ENCODE data around the gene ACKR3.

Gene ACKR3

GRCh38 chr2:236610991-236611821 is 41.6 kb downstream of the ACKR3 start:
- peak; percentile 36 for DNase-seq (ENCODE audit: low spot score)

GRCh38 chr2:236612737-236613136 is 43.1 kb downstream of the ACKR3 start:
- DNase-seq (ENCODE audit: low spot score) = no peak

- no peak for DNase-seq (ENCODE audit: low spot score)
Measured at GRCh38 chr2:236613612-236614011, 44.0 kb downstream of the ACKR3 start.

- DNase-seq (ENCODE audit: low spot score) = no peak
Measured at GRCh38 chr2:236614551-236614950, 44.9 kb downstream of the ACKR3 start.

- DNase-seq (ENCODE audit: low spot score) = no peak
Measured at GRCh38 chr2:236616031-236616430, 46.4 kb downstream of the ACKR3 start.

GRCh38 chr2:236616624-236617023 is 47.0 kb downstream of the ACKR3 start:
- no peak for DNase-seq (ENCODE audit: low spot score)

- DNase-seq (ENCODE audit: low spot score) = no peak
Measured at GRCh38 chr2:236617221-236617737, 47.7 kb downstream of the ACKR3 start.

- no peak for DNase-seq (ENCODE audit: low spot score)
Measured at GRCh38 chr2:236617796-236618195, 48.2 kb downstream of the ACKR3 start.

- no peak for DNase-seq (ENCODE audit: low spot score)
Measured at GRCh38 chr2:236618370-236618769, 48.7 kb downstream of the ACKR3 start.

GRCh38 chr2:236619910-236620612 is 50.4 kb downstream of the ACKR3 start:
- no peak for DNase-seq (ENCODE audit: low spot score)

- no peak for DNase-seq (ENCODE audit: low spot score)
Measured at GRCh38 chr2:236621786-236622185, 52.2 kb downstream of the ACKR3 start.

- DNase-seq (ENCODE audit: low spot score) = no peak
Measured at GRCh38 chr2:236622201-236622600, 52.6 kb downstream of the ACKR3 start.

GRCh38 chr2:236622660-236623059 is 53.0 kb downstream of the ACKR3 start:
- DNase-seq (ENCODE audit: low spot score) = no peak

- DNase-seq (ENCODE audit: low spot score) = no peak
Measured at GRCh38 chr2:236623816-236624215, 54.2 kb downstream of the ACKR3 start.

- no peak for DNase-seq (ENCODE audit: low spot score)
Measured at GRCh38 chr2:236625156-236625690, 55.6 kb downstream of the ACKR3 start.

- DNase-seq (ENCODE audit: low spot score) = no peak
Measured at GRCh38 chr2:236626391-236627150, 56.9 kb downstream of the ACKR3 start.

- DNase-seq (ENCODE audit: low spot score) = no peak
Measured at GRCh38 chr2:236627193-236627592, 57.6 kb downstream of the ACKR3 start.

- no peak for DNase-seq (ENCODE audit: low spot score)
Measured at GRCh38 chr2:236627841-236628240, 58.2 kb downstream of the ACKR3 start.

- DNase-seq (ENCODE audit: low spot score) = no peak
Measured at GRCh38 chr2:236628256-236628901, 58.8 kb downstream of the ACKR3 start.

- no peak for DNase-seq (ENCODE audit: low spot score)
Measured at GRCh38 chr2:236628981-236629605, 59.5 kb downstream of the ACKR3 start.

Measured in GM03348 (cell line).